ENCODE data around the gene NYNRIN. TPM values are rescaled to one million over a fixed set of nuclear protein-coding genes. Genes with fewer than 3 reads are reported as not detected.

The NYNRIN gene
- total RNA-seq, 1 experiment from 2014 or later = 0.31 TPM

GRCh38 chr14:24365600-24366412, 33.0 kb upstream of the NYNRIN start:
- H3K4me1 ChIP-seq (ENCODE audit: control insufficient read depth, insufficient read depth, low read length) = peaks cover 6% of the 10 kb centered on the region
- CTCF ChIA-PET = interaction anchor here (0.7 to 2.3 kb wide), 3 partner anchors 32 to 65 kb away, joined by 4 to 46 read pairs (median 7); partner anchors contain the start of gene KHNYN

DNA sequence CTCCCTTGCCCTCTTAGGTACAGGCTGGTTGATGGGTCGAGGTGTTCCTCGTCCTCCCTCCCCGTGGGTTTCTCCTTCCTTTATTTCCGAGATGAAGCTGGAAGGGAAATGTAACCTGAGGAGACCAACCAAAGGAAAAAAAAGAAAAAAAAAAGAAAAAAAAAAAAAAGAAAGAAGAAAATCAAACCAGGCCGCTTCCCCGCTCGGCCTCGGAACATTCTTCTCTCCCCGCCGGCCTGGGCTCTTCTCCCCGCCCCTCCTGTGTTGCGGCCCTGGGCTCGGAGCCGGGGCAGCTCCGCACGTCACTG, 32.4 kb upstream of the NYNRIN start:
- in situ Hi-C loops (cut with HindIII; ENCODE audit: low pct_unique_long_range_greater_than_20kb, low sequenced_read_pairs) = no loop called here

More at GRCh38 chr14:24365600-24366412, 33.0 kb upstream of the NYNRIN start:
- intact Hi-C loops (cut with micrococcal nuclease; ENCODE audit: unreplicated experiment) = loop anchor here (1.0 kb wide), 1 partner anchor 65 kb away; no protein-coding TSS in a partner anchor
- BruUV-seq (replicated peaks) = no TSS peak
- no peaks in the 10 kb centered on the region for H3K27me3 ChIP-seq (ENCODE audit: control insufficient read depth, insufficient read depth, low read length)
- peak overlapping the region; percentile 35 to 53 for H3K4me3 ChIP-seq (ENCODE audit: low read depth in 2 of 2, low read length in 2 of 2)
- H3K27ac ChIP-seq (ENCODE audit: low read length) = no peak overlapping the region
- no peaks in the 10 kb centered on the region for H3K9me3 ChIP-seq (ENCODE audit: control insufficient read depth, insufficient read depth, low read depth, low read length)
- ATAC-seq (peak; percentile 82), DNase-seq (ENCODE audit: low read depth, low spot score) (no peak)
- TF ChIP-seq, protein P1, sequence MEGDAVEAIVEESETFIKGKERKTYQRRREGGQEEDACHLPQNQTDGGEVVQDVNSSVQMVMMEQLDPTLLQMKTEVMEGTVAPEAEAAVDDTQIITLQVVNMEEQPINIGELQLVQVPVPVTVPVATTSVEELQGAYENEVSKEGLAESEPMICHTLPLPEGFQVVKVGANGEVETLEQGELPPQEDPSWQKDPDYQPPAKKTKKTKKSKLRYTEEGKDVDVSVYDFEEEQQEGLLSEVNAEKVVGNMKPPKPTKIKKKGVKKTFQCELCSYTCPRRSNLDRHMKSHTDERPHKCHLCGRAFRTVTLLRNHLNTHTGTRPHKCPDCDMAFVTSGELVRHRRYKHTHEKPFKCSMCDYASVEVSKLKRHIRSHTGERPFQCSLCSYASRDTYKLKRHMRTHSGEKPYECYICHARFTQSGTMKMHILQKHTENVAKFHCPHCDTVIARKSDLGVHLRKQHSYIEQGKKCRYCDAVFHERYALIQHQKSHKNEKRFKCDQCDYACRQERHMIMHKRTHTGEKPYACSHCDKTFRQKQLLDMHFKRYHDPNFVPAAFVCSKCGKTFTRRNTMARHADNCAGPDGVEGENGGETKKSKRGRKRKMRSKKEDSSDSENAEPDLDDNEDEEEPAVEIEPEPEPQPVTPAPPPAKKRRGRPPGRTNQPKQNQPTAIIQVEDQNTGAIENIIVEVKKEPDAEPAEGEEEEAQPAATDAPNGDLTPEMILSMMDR (IDR thresholded peaks at IDR 0.05) = peak; percentile 89
- TF ChIP-seq TCF7L2 (IDR thresholded peaks at IDR 0.05; ENCODE audit: low read depth, low read length) = peak; percentile 57
- TF ChIP-seq SIN3A (IDR thresholded peaks at IDR 0.05; ENCODE audit: borderline replicate concordance, insufficient read depth, low read depth, low read length) = no peak
- TF ChIP-seq, protein P2, sequence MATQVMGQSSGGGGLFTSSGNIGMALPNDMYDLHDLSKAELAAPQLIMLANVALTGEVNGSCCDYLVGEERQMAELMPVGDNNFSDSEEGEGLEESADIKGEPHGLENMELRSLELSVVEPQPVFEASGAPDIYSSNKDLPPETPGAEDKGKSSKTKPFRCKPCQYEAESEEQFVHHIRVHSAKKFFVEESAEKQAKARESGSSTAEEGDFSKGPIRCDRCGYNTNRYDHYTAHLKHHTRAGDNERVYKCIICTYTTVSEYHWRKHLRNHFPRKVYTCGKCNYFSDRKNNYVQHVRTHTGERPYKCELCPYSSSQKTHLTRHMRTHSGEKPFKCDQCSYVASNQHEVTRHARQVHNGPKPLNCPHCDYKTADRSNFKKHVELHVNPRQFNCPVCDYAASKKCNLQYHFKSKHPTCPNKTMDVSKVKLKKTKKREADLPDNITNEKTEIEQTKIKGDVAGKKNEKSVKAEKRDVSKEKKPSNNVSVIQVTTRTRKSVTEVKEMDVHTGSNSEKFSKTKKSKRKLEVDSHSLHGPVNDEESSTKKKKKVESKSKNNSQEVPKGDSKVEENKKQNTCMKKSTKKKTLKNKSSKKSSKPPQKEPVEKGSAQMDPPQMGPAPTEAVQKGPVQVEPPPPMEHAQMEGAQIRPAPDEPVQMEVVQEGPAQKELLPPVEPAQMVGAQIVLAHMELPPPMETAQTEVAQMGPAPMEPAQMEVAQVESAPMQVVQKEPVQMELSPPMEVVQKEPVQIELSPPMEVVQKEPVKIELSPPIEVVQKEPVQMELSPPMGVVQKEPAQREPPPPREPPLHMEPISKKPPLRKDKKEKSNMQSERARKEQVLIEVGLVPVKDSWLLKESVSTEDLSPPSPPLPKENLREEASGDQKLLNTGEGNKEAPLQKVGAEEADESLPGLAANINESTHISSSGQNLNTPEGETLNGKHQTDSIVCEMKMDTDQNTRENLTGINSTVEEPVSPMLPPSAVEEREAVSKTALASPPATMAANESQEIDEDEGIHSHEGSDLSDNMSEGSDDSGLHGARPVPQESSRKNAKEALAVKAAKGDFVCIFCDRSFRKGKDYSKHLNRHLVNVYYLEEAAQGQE (IDR thresholded peaks at IDR 0.05; ENCODE audit: insufficient read depth in 1 of 2, low read depth in 2 of 2, low read length in 1 of 2) = no peak
- no peak for TF ChIP-seq POLR2AphosphoS5 (IDR thresholded peaks at IDR 0.05; ENCODE audit: low read depth, low read length)
- in situ Hi-C loops (cut with HindIII; ENCODE audit: low pct_unique_long_range_greater_than_20kb, low sequenced_read_pairs) = no loop called here
- H3K36me3 ChIP-seq (ENCODE audit: control insufficient read depth, insufficient read depth, low read length) = no peaks in the 10 kb centered on the region; the same call in 1 of the 2 replicates
- POLR2A ChIA-PET = interaction anchor here (0.7 to 1.2 kb wide), 4 partner anchors 17 to 69 kb away, joined by 3 to 20 read pairs (median 5); no protein-coding TSS in a partner anchor

More for the DNA sequence above, 32.4 kb upstream of the NYNRIN start:
- CTCF ChIA-PET = interaction anchor here (0.7 to 2.3 kb wide), 4 partner anchors 33 to 108 kb away, joined by 4 to 46 read pairs (median 8); partner anchors contain the start of gene KHNYN
- no TSS peak for BruUV-seq (replicated peaks)
- Histone ChIP-seq H3K36me3 (ENCODE audit: control insufficient read depth, insufficient read depth, low read length) (no peaks in the 10 kb centered on the region; the same call in 1 of the 2 replicates), H3K27ac (ENCODE audit: low read length) (0 out of 2 replicates have a peak overlapping the region, but pooled peaks have one; percentile 20), H3K4me3 (ENCODE audit: low read depth in 2 of 2, low read length in 2 of 2) (peak overlapping the region; percentile 35 to 53), H3K9me3 (ENCODE audit: control insufficient read depth, insufficient read depth, low read depth, low read length) (no peaks in the 10 kb centered on the region), H3K4me1 (ENCODE audit: control insufficient read depth, insufficient read depth, low read length) (peaks cover 6% of the 10 kb centered on the region), H3K27me3 (ENCODE audit: control insufficient read depth, insufficient read depth, low read length) (no peaks in the 10 kb centered on the region)
- intact Hi-C loops (cut with micrococcal nuclease; ENCODE audit: unreplicated experiment) = no loop called here
- DNase-seq (ENCODE audit: low read depth, low spot score) (no peak), ATAC-seq (no peak; the same call in 1 of the 2 replicates)
- TF ChIP-seq, protein P1 (IDR thresholded peaks at IDR 0.05) = no peak
- TF ChIP-seq, protein P2 (IDR thresholded peaks at IDR 0.05; ENCODE audit: insufficient read depth in 1 of 2, low read depth in 2 of 2, low read length in 1 of 2) = no peak
- TF ChIP-seq SIN3A (IDR thresholded peaks at IDR 0.05; ENCODE audit: borderline replicate concordance, insufficient read depth, low read depth, low read length) = no peak
- TF ChIP-seq POLR2AphosphoS5 (IDR thresholded peaks at IDR 0.05; ENCODE audit: low read depth, low read length) = no peak
- no peak for TF ChIP-seq TCF7L2 (IDR thresholded peaks at IDR 0.05; ENCODE audit: low read depth, low read length)
- POLR2A ChIA-PET = interaction anchor here (0.9 kb wide), 1 partner anchor 64 kb away, joined by 20 read pairs; no protein-coding TSS in a partner anchor
